K562 (cell line): Measurements from ENCODE around the gene DBI. TPM values are rescaled to one million over a fixed set of nuclear protein-coding genes. Genes with fewer than 3 reads are reported as not detected.

ENCODE experiments used
- ESRRA ChIP-seq: fragments of 450-650 bp; IDR thresholded peaks from 2 replicates; pipeline ENCODE4 v1.6.1; 2014; ENCODE audit warnings: low read depth, mild to moderate bottlenecking, moderate library complexity, borderline replicate concordance
- ETV1 ChIP-seq: fragments of 450-650 bp; conservative IDR thresholded peaks from 2 replicates; pipeline ENCODE4 v1.6.1; 2016; ENCODE audit warnings: missing genetic modification characterization, control low read depth, low read depth, missing compliant biosample characterization
- FOXK1 ChIP-seq: sonication (generic); formaldehyde crosslinking; IDR thresholded peaks from 2 replicates; pipeline ENCODE4 v1.8.0; 2022; ENCODE audit warnings: missing genetic modification reagents, mild to moderate bottlenecking, borderline replicate concordance
- KAT2B ChIP-seq: IDR thresholded peaks from one replicate; pipeline ENCODE4 v1.6.1; 2012; ENCODE audit warnings: low read depth, mild to moderate bottlenecking, control low read depth, inconsistent platforms, low read length, moderate library complexity
- PHB ChIP-seq: fragments of 250-450 bp; sonication (Bioruptor Pico); IDR thresholded peaks from 2 replicates; pipeline ENCODE4 v1.5.0; 2021
- RAD21 ChIP-seq, 2 experiments: fragments of 250-450 bp in 1 of 2; fragments of 450-650 bp in 1 of 2; sonication (Bioruptor Pico) in 1 of 2; formaldehyde crosslinking in 1 of 2; IDR thresholded peaks in 1 of 2; conservative IDR thresholded peaks in 1 of 2; 2 replicates each; pipeline versions ENCODE4 v1.4.0 to v1.8.0; 2020 to 2022; ENCODE audit warnings: mild to moderate bottlenecking in 2 of 2, moderate library complexity in 1 of 2
- SMARCA5 ChIP-seq: fragments of 450-650 bp; IDR thresholded peaks from 2 replicates; pipeline ENCODE4 v1.6.1; 2016
- ZNF175 ChIP-seq: fragments of 200-800 bp; sonication (Bioruptor generic); IDR thresholded peaks from 2 replicates; pipeline ENCODE4 v1.6.1; 2016; ENCODE audit warnings: low read depth, mild to moderate bottlenecking, missing genetic modification characterization, missing compliant biosample characterization
- polyA plus RNA-seq, 8 experiments: library from polyadenylated mRNA; depleted of rRNA in 4 of 8; stranded (reverse) in 5 of 8; unstranded in 3 of 8; fragments of >200 nt; fragmentation: Nextera tagmentation in 2 of 8; fragmentation: Illumina TruSeq in 1 of 8; extraction: Ambion mirVana in 2 of 8; extraction: Trizol in 1 of 8; gene quantifications; 2 replicates each; pipeline versions ENCODE4 v1.2.1 to v1.2.3, GENCODE V29; 2011 to 2014; ENCODE audit warnings: inconsistent platforms in 1 of 8, missing spikeins in 1 of 8
- total RNA-seq, 7 experiments: library from RNA; depleted of rRNA in 6 of 7; stranded (reverse); fragments of >200 nt in 6 of 7; fragmentation: Illumina TruSeq in 2 of 7; extraction: Trizol in 2 of 7; gene quantifications; 2 replicates each; pipeline versions ENCODE4 v1.2.1 to v1.2.3, GENCODE V29; 2011 to 2021; ENCODE audit warnings: low replicate concordance in 1 of 7
- TF ChIP-seq, protein P1 (sequence below): fragments of 150-350 bp; conservative IDR thresholded peaks from 2 replicates; pipeline ENCODE4 v1.6.1; 2014; ENCODE audit warnings: low read length

DBI gene
- total and polyA plus RNA-seq, 9 of the 15 experiments (the other 6 are each of a cell fraction or from before 2014, with no cell fraction given) = 55.8 to 443 (median 194) TPM

DNA sequence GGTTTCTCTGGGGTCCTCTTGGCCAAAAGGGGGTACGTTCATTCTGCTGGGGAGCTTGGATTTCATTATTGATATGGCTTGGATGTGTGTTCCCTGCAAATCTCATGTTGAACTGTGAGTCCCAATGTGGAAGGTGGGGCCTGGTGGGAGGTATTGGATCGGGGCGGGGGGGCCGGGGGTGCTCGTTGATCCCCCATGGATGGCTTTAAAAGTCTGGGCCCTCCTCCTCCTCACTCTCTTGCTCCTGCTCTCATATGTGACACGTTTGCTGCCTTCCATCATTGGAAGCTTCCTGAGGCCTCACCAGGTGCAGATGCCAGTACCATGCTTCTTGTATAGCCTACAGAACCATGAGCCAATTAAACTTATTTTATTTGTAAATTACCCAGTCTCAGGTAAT is 11.8 kb downstream of the DBI start (continued):
- TF ChIP-seq, protein P1, sequence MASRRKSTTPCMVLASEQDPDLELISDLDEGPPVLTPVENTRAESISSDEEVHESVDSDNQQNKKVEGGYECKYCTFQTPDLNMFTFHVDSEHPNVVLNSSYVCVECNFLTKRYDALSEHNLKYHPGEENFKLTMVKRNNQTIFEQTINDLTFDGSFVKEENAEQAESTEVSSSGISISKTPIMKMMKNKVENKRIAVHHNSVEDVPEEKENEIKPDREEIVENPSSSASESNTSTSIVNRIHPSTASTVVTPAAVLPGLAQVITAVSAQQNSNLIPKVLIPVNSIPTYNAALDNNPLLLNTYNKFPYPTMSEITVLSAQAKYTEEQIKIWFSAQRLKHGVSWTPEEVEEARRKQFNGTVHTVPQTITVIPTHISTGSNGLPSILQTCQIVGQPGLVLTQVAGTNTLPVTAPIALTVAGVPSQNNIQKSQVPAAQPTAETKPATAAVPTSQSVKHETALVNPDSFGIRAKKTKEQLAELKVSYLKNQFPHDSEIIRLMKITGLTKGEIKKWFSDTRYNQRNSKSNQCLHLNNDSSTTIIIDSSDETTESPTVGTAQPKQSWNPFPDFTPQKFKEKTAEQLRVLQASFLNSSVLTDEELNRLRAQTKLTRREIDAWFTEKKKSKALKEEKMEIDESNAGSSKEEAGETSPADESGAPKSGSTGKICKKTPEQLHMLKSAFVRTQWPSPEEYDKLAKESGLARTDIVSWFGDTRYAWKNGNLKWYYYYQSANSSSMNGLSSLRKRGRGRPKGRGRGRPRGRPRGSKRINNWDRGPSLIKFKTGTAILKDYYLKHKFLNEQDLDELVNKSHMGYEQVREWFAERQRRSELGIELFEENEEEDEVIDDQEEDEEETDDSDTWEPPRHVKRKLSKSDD = no peak
- TF ChIP-seq ESRRA = no peak
- TF ChIP-seq FOXK1 = no peak
- no peak for TF ChIP-seq PHB (CRISPR knock-in tag)
- no peak for TF ChIP-seq SMARCA5
- TF ChIP-seq ZNF175 = no peak
- TF ChIP-seq ETV1 (tag) = no peak
- no peak for TF ChIP-seq KAT2B
- TF ChIP-seq RAD21 (CRISPR knock-in tag; conservative IDR thresholded peaks at IDR 0.05 in 1 of 2, IDR thresholded peaks at IDR 0.05 in 1 of 2) = no peak
